ENCODE measurements around the gene YWHAE.
A peak's percentile ranks its signal among the peaks of the same experiment; 100 is the strongest.
"Not testable (repeated sequence)": the region's sequence is repeated elsewhere in the genome, so short reads cannot be mapped to it uniquely, and the experiment has no call there.

The YWHAE gene

DNA sequence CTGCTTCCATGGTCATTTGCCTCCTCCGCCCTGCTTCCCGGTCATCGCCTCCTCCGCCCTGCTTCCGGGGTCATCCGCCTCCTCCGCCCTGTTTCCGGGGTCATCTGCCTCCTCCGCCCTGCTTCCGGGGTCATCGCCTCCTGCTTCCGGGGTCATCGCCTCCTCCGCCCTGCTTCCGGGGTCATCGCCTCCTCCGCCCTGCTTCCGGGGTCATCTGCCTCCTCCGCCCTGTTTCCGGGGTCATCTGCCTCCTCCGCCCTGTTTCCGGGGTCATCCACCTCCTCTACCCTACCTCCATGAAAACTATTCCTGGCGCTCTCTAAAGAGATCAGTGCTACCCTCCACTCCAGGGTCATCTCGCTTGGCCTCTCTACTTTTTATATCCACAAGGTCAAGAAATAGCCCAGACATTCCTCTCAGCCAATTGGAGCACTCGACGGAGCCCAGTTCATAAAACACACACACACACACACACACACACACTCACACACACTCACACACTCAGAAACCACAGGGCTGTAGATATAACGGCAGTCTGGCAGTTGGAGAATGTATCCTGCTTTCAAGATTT, 75.7 kb downstream of the YWHAE start:
- peak; percentile 11 for DNase-seq

DNA sequence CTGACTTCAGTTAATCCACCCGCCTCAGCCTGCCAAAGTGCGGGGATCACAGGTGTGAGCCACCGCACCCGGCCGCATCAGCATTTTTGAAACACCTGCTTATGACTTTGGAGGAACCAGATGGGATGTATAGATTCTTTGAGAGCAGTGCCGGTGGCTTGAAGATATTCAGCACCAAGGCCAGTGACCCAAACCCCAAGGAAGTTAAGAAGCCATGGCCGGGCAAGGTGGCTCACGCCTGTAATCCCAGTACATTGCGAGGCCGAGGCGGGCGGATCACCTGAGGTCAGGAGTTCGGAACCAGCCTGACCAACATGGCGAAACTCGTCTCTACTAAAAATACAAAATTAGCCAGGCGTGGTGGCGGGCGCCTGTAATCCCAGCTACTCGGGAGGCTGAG, 76.7 kb downstream of the YWHAE start:
- no peak for DNase-seq

DNA sequence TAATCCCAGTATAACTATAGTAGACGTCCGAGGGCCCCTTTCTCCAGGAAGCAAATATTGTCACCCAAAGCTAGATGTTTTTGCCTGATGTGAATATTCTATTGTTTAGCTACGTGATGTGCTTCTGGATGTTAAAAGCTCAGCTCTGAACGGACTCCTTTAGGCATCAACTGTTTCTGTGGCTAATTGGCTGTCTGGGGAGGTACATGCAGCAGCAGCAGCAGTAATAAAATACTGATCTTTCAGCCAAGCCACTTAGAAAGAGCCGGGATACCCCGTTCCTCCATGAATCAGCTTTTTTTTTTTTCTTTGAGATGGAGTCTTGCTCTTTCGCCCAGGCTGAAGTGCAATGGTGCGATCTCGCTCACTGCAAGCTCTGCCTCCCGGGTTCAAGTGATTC, 77.5 kb downstream of the YWHAE start:
- DNase-seq = no peak

DNA sequence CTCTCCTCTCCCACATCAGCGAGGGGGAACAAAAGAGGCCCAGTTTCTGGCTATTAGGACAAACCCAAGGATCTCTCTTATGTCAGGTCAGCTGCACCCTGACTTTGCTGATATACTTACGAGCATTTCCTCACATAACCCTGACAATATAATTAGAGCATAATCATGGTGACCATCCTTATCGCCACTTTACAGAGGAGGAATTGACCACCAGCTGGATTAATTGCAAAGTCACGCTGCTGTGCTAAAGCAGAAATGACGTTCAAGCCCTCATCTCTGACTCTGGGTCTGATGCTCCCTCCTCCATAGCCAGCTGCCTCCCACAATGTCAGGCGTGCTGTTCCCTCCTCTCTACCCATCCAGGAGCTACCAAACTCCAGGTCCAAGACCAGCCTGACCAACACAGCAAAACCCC, 78.0 kb downstream of the YWHAE start:
- no peak for DNase-seq

DNA sequence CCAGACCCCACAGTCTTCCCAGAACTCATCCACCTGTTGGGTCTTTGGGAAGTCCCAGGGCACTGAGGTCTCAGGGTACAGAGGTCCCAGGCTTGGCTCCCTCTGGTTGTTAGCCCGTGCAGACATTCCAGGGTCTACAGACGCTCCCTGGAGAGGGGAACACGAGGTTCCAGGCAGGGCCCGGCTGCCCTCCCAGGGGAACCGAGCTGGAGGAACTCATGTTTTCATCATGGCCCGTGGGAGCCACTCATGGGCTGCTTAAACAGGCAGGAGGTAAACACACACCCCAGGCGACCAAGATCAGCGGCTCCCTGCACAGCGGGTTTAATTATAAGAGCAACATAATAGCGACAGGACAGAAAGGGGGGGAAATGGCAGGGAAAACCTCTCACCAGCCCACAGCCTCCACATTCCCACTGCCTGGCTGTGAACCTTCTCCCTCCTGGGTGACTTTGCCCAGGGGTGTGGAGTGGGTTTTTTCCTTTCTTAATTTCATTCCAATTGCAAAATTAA, 84.1 kb downstream of the YWHAE start:
- no peak for DNase-seq

DNA sequence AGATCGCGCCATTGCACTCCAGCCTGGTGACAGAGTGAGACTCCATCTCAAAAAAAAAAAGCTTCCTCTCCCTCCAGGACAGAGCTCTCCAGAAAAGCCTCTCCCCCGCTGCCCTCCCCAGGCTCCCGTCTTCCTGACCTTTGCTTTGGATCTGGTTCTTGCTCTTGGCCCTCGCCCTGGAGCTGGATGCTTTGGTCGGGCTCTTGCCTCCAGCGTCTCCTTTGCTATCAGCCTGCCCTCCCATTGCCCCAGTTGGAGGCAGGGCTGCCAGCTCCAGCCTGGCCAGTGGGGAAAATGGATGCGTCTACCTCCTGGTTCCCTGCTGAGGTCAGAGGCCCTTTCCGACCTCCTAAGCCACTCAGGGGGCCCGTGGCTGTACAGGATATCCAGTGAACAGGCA, 84.6 kb downstream of the YWHAE start:
- no peak for DNase-seq

DNA sequence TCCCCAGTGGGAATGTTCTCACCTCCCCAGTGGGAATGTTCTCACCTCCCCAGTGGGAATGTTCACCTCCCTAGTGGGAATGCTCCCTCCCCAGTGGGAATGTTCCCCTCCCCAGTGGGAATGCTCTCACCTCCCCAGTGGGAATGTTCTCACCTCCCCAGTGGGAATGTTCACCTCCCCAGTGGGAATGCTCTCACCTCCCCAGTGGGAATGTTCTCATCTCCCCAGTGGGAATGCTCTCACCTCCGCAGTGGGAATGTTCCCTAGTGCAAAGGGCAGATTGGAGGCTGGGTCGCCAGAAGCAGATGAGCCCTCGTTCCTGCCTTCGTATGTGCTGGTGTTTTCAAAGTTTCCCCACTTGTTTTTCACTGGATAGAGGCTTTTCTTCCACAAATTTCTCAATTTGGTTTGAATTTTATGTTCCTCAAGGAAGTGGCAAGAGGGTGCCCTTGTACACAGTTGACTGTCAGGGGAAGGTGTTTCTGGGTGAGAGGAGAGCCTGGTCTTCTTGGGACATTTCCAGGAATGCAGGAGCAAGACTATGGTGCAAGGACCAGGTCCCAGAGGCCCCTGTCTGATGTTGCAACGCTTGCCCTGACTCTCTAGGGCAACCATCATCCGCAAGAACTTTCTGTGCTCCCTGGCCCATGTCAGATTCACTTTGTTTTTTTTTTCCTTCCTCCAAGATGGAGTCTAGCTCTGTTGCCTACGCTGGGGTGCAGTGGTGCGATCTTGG, 86.6 kb downstream of the YWHAE start:
- no peak for DNase-seq

DNA sequence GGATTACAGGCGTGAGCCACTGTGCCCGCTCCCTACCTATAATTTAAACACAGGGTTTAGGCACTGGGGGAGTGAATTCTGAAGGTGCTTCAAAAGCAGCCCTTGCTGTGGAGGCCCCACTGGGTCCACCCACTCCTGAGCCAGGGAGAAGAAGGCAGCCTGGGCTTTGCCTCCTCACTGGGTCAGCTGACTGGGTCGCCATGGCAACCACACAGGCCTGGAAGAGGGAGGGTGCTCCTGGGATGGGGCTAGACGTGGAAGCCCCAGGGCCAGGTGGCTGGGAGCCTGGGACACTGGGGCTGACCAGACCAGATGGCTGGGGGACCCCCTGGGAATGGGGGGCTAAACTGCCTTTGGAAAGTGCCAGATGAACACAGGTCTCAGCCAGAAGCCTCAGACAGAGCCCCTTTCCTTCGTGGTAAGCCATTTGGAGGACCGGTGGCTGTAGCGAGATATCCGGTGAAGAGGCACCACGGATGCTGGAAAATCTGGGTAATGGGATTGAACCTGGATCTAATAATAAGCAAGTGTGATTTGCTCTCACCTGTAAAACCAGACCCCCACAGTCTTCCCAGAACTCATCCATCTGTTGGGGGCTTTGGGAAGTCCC, 87.7 kb downstream of the YWHAE start:
- DNase-seq = no peak

DNA sequence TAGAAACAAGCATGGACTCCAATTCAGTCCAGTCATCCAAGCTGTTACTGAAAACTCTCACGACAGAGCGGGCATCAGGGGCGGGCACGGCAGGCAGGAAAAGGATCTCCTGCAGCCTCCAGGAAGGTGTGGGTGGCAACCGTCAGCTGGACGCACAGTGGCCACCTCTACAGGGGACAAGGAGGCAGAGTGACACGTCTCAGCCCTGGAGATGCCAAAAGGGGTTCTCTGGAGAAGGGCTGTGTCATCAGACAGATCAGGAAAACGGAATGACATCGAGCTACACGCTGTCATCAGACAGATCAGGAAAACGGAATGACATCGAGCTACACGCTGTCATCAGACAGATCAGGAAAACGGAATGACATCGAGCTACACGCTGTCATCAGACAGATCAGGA, 92.2 kb downstream of the YWHAE start:
- not testable (repeated sequence) for DNase-seq

DNA sequence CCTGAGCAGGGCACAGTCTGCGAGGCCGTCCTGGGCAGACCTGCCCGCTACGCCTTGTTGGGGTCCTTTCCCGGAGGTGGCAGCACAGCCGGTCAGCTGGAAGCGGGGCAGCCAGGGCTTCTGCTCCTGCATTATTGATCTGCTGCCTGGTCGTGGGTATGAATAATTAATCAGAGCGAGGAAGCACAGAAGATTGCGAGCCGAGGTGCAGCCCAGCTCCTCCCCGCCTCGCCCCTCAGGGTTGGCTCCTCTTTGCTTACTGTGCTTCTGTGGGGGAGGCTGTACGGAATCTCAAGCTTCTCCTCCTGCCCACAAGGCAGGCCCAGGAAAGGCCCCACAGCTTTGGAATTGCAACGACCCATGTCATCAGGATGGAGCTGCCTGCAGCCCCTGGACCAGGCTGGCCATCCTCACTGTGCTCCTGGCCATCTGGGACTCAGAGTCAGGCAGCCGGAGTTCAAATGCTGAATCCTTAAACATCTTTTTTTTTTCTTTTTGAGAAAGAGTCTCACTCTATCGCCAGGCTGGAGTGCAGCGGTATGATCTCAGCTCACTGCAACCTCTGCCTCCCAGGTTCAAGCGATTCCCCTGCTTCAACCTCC, 95.0 kb downstream of the YWHAE start:
- no peak for DNase-seq

DNA sequence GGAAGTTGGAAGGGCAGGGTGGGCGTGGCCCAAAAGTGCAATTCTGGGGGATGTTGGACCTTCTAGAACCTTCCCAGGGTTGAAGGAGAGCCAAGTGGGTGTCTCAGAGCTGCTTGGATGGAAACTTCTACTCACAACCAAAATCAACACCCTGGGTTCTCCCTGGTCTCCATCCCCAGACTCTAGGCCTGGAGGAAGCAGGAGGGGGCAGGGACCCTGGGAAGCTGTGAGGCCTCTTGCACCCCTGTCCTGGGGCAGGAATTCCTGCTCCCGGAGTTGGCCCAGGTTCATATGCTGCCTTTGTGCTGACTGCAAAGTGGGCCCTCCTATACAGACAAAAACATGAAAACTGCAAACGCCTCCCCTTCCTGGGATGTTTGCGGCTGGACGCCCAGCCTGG, 95.5 kb downstream of the YWHAE start:
- no peak for DNase-seq

DNA sequence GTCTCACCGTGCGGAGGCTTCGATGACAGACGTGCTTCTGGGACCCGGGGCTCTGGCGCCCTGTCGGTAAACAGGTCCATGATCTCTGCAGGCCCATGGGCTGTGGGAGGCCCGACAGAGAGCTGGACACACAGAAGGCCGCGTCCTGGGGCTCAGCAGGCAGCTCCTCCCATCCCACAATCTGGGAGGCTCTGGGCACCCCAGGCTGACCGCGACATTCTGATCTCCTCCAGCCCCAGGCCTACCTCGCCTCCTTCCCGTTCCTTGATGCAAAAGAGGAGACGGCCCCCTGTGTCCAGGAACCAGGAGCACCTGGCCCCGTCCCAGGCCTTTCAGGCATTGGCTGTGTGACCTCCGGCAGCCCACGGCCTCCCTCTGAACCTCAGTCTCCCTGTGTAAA, 97.3 kb downstream of the YWHAE start:
- DNase-seq = no peak

DNA sequence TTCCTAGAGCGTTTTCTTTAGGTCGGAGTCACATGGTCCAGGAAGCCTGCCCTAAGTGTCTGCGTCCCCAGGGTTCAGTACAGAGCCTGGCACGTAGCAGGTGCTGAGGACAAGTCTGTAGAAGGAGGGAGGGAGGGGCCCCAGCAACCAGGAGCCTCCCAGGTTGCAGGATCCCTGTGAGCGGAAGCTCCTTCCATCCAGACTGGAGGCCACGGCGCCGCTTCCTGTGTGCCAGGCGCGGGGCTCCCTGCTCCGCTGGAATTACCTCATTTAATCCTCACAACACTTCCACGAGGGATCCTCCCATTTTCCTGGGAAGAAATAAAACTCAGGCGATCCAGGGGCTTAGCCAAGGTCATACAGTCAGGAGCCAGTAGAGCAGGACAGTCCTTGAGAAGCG, 98.5 kb downstream of the YWHAE start:
- DNase-seq = no peak

DNA sequence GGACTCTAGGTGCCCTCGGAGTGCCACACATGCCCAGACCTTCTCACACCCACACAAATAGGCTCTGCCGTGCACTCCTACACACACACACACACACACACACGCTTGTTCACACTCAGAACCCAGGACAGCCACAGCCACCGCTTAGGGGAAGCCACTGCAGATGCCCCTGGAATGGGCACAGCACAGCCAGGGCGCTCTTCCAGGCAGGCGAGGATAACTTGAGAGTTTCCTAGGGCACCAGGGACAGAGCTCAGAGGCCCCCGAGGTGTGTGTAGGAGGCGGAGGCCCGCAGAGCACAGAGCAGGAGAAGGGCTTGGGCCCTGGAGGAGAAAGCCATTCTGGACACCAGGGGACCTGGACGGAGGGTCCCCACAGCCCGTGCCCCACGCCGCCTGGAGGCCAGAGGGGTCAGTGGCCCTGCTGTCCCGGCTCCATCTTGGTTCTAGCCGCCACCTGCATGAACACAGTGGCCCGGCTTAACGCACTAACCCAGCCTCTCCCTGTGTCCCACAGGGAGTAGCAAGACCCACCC, 99.6 kb downstream of the YWHAE start:
- no peak for DNase-seq

DNA sequence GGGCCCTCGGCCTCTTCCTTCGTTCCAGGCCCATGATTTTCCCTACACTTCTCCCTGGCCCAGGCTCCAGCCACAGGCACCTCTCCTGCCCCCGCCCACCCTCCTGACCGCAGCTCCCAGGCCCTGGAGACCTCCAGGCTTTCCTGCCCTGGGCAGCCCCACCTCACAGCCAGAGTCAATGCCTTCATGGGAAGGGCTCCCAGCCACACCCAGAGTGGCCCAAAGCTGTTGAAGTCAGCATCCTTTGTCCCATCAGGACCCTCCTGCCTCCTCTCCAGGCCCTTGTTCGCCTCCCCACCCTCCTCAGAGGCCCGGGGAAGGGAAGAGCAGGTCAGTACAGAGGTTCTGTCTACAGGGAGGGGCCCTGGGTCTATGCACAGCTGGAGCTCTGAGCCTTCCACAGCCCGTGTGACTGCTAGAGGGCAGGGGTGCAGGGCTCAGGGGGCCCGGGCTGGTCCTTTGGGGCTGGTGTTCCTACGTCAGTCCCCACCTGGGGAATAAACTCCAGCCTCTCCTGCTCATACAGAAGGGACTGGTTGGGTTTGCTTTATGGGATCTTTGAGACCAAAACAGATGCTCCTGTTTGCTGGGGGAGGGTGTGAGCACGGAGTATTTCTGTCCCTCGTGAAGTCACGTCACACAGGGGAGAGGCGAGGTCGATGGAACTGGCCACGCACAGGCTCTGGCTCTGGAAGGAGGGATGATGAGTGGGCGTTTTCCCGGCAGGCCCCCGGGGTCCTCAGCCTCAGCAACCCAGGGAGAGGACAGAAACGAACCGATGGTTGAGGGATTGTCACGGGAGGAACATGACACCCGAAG, 100.3 kb downstream of the YWHAE start:
- no peak for DNase-seq

DNA sequence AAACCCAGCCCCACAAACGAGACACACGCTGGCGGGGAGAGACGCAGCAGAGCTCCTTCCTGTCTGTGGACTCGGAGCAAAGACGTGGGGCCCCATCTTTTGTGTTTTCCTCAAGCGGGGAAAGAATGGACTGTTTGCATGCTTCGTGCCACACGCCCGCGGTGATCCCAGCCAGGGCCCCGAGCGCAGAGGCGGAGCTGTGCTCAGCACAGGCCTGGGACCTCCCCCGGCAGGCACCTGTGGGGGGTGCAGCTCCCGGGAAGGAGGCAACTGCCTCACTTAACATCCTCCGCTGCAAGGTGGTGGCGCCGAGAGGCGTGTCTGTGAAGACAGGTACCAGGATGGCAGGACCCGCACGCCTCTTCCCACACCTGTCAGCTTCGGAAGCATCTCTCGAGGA, 101.4 kb downstream of the YWHAE start:
- DNase-seq = no peak
